HepG2 (cell line): Measurements from ENCODE around the gene DAAM2.

ENCODE experiments used
- BRCA1 ChIP-seq: sonication (generic); formaldehyde crosslinking; IDR thresholded peaks from 2 replicates; pipeline ENCODE4 v1.4.0; 2020; ENCODE audit warnings: missing genetic modification reagents
- CTCF ChIP-seq: sonication (generic); formaldehyde crosslinking; IDR thresholded peaks from 2 replicates; pipeline ENCODE4 v1.5.0; 2020; ENCODE audit warnings: mild to moderate bottlenecking, missing genetic modification reagents, moderate library complexity
- MAZ ChIP-seq, 2 experiments: sonication (generic) in 1 of 2; formaldehyde crosslinking in 1 of 2; IDR thresholded peaks; 2 replicates each; pipeline versions ENCODE4 v1.5.0 to v1.6.1; 2012 to 2020; ENCODE audit warnings: low read depth in 2 of 2, mild to moderate bottlenecking in 2 of 2, borderline replicate concordance in 1 of 2, improper control_type of control experiment in 1 of 2, low read length in 1 of 2, missing genetic modification reagents in 1 of 2, moderate library complexity in 1 of 2
- NFAT5 ChIP-seq: sonication (generic); formaldehyde crosslinking; IDR thresholded peaks from 2 replicates; pipeline ENCODE4 v1.4.0; 2020; ENCODE audit warnings: missing genetic modification reagents
- SMC3 ChIP-seq: IDR thresholded peaks from 2 replicates; pipeline ENCODE4 v1.6.1; 2011; ENCODE audit warnings: low read length, improper control_type of control experiment
- THAP8 ChIP-seq: sonication (generic); formaldehyde crosslinking; IDR thresholded peaks from 2 replicates; pipeline ENCODE4 v1.5.1; 2020; ENCODE audit warnings: missing genetic modification reagents, mild to moderate bottlenecking, borderline replicate concordance
- TOE1 ChIP-seq: sonication (generic); formaldehyde crosslinking; IDR thresholded peaks from 2 replicates; pipeline ENCODE4 v1.4.0; 2020; ENCODE audit warnings: mild to moderate bottlenecking, missing genetic modification reagents
- U2AF1 ChIP-seq: fragments of 200-400 bp; formaldehyde crosslinking; optimal IDR thresholded peaks from 2 replicates; pipeline ENCODE3; 2017; ENCODE audit warnings: mild to moderate bottlenecking, low read depth, low read length
- XBP1 ChIP-seq: sonication (generic); formaldehyde crosslinking; IDR thresholded peaks from 2 replicates; pipeline ENCODE4 v1.5.0; 2020; ENCODE audit warnings: missing genetic modification reagents
- ZNF274 ChIP-seq: sonication (generic); formaldehyde crosslinking; IDR thresholded peaks from 2 replicates; pipeline ENCODE4 v1.5.1; 2020; ENCODE audit warnings: mild to moderate bottlenecking, missing genetic modification reagents
- ZNF572 ChIP-seq: sonication (generic); formaldehyde crosslinking; IDR thresholded peaks from 2 replicates; pipeline ENCODE4 v1.5.1; 2020; ENCODE audit warnings: mild to moderate bottlenecking, missing genetic modification reagents
- ZNF670 ChIP-seq: sonication (generic); formaldehyde crosslinking; IDR thresholded peaks from 2 replicates; pipeline ENCODE4 v1.8.0; 2022; ENCODE audit warnings: mild to moderate bottlenecking, missing genetic modification reagents, borderline replicate concordance
- ZSCAN20 ChIP-seq: sonication (generic); formaldehyde crosslinking; IDR thresholded peaks from 2 replicates; pipeline ENCODE4 v1.4.0; 2020; ENCODE audit warnings: missing genetic modification reagents, mild to moderate bottlenecking, borderline replicate concordance
- TF ChIP-seq, protein P1 (sequence below): sonication (generic); formaldehyde crosslinking; IDR thresholded peaks from 2 replicates; pipeline ENCODE4 v1.4.0; 2020; ENCODE audit warnings: low read depth, mild to moderate bottlenecking, missing genetic modification reagents

DNA sequence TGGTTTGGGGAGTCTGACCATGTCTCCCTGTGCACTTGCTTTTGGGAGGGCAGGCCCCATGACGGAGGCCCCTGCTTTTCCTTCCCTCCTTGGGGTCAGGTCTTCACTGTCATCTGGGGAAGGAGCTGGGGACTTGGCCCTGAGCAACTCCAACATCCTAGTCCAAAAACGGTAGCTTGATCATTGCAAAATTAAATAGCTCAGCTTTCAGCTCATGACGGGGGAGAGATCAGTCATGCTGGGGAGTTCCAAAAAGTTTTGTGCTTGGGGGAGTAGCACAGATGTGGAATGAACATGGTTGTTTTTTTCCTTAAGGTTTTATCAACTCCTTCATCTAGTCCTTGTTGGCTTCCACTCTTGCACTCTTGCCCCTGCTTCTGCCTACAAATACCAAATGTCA, 81.3 kb downstream of the DAAM2 start:
- no peak for TF ChIP-seq ZNF274
- no peak for TF ChIP-seq TOE1
- no peak for TF ChIP-seq ZSCAN20 (CRISPR knock-in tag)
- no peak for TF ChIP-seq U2AF1
- TF ChIP-seq ZNF670 (CRISPR knock-in tag): no peak
- no peak for TF ChIP-seq MAZ (IDR thresholded peaks at IDR 0.05; ENCODE audit: borderline replicate concordance, low read depth, low read length)
- no peak for TF ChIP-seq MAZ (CRISPR knock-in tag; IDR thresholded peaks at IDR 0.05; ENCODE audit: low read depth)
- no peak for TF ChIP-seq ZNF572 (CRISPR knock-in tag)
- TF ChIP-seq SMC3: no peak
- no peak for TF ChIP-seq BRCA1 (CRISPR knock-in tag)
- no peak for TF ChIP-seq NFAT5 (CRISPR knock-in tag)
- TF ChIP-seq CTCF (CRISPR knock-in tag): no peak
- TF ChIP-seq XBP1 (CRISPR knock-in tag): no peak
- no peak for TF ChIP-seq THAP8
- TF ChIP-seq, protein P1, sequence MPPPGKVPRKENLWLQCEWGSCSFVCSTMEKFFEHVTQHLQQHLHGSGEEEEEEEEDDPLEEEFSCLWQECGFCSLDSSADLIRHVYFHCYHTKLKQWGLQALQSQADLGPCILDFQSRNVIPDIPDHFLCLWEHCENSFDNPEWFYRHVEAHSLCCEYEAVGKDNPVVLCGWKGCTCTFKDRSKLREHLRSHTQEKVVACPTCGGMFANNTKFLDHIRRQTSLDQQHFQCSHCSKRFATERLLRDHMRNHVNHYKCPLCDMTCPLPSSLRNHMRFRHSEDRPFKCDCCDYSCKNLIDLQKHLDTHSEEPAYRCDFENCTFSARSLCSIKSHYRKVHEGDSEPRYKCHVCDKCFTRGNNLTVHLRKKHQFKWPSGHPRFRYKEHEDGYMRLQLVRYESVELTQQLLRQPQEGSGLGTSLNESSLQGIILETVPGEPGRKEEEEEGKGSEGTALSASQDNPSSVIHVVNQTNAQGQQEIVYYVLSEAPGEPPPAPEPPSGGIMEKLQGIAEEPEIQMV: no peak
